HepG2 (cell line): ENCODE measurements around the gene SDC1. TPM values are rescaled to one million over a fixed set of nuclear protein-coding genes. Genes with fewer than 3 reads are reported as not detected.
A peak's percentile ranks its signal among the peaks of the same experiment; 100 is the strongest.

ENCODE experiments used
- CC2D1A ChIP-seq: sonication (generic); formaldehyde crosslinking; IDR thresholded peaks from 2 replicates; pipeline ENCODE4 v1.8.1; 2023; ENCODE audit warnings: mild to moderate bottlenecking, missing genetic modification reagents
- CEBPB ChIP-seq: IDR thresholded peaks from 2 replicates; pipeline ENCODE4 v1.6.1; 2011; ENCODE audit warnings: low read depth, low read length, improper control_type of control experiment, borderline replicate concordance
- ELF3 ChIP-seq: IDR thresholded peaks from 2 replicates; pipeline ENCODE4 v1.6.1; 2016; ENCODE audit warnings: missing genetic modification reagents, missing compliant biosample characterization
- MAFF ChIP-seq: IDR thresholded peaks from 2 replicates; pipeline ENCODE4 v1.6.1; 2011; ENCODE audit warnings: low read depth, low read length, improper control_type of control experiment
- MAFG ChIP-seq: sonication (generic); formaldehyde crosslinking; IDR thresholded peaks from 2 replicates; pipeline ENCODE4 v1.5.1; 2020; ENCODE audit warnings: mild to moderate bottlenecking, missing genetic modification reagents
- PPARG ChIP-seq: conservative IDR thresholded peaks from 2 replicates; pipeline ENCODE4 v1.6.1; 2016; ENCODE audit warnings: missing biosample characterization, missing genetic modification reagents
- SP1 ChIP-seq, 2 experiments: fragments of 450-650 bp in 1 of 2; sonication (generic) in 1 of 2; formaldehyde crosslinking in 1 of 2; IDR thresholded peaks; 2 replicates each; pipeline versions ENCODE4 v1.4.0 to v1.6.1; 2016 to 2020; ENCODE audit warnings: missing genetic modification reagents in 1 of 2
- SYNCRIP ChIP-seq: fragments of 200-400 bp; formaldehyde crosslinking; IDR thresholded peaks from 2 replicates; pipeline ENCODE4 v1.6.1; 2018; ENCODE audit warnings: mild to moderate bottlenecking, low read depth, low read length; ENCODE audit not compliant: insufficient read depth
- ZNF34 ChIP-seq: sonication (generic); formaldehyde crosslinking; IDR thresholded peaks from 2 replicates; pipeline ENCODE4 v1.4.0; 2020; ENCODE audit warnings: mild to moderate bottlenecking, missing genetic modification reagents, borderline replicate concordance
- ZNF383 ChIP-seq: sonication (generic); formaldehyde crosslinking; IDR thresholded peaks from 2 replicates; pipeline ENCODE4 v1.4.0; 2020; ENCODE audit warnings: missing genetic modification reagents, mild to moderate bottlenecking, borderline replicate concordance
- ZNF616 ChIP-seq: sonication (generic); formaldehyde crosslinking; IDR thresholded peaks from 2 replicates; pipeline ENCODE4 v1.5.0; 2020; ENCODE audit warnings: low read depth, mild to moderate bottlenecking, missing genetic modification reagents
- ZNF703 ChIP-seq: sonication (generic); formaldehyde crosslinking; IDR thresholded peaks from 2 replicates; pipeline ENCODE4 v1.5.1; 2020; ENCODE audit warnings: missing genetic modification reagents, mild to moderate bottlenecking, moderate library complexity, borderline replicate concordance
- ZNF792 ChIP-seq: IDR thresholded peaks from 2 replicates; pipeline ENCODE4 v1.6.1; 2016
- polyA plus RNA-seq, 8 experiments: library from polyadenylated mRNA; depleted of rRNA in 3 of 8; stranded (reverse) in 7 of 8; unstranded in 1 of 8; fragments of >200 nt; fragmentation: Illumina TruSeq in 4 of 8; extraction: Trizol in 4 of 8; gene quantifications; 2 replicates each; pipeline versions ENCODE4 v1.2.1 to v1.2.3, GENCODE V29; 2011 to 2016; ENCODE audit warnings: low read depth in 4 of 8, missing spikeins in 1 of 8, mixed read lengths in 1 of 8; ENCODE audit not compliant: insufficient read depth in 1 of 8
- total RNA-seq, 5 experiments: library from RNA; depleted of rRNA; stranded (reverse); fragments of >200 nt; fragmentation: Illumina TruSeq; extraction: Trizol; gene quantifications; 2 replicates each; pipeline ENCODE4 v1.2.3, GENCODE V29; 2016; ENCODE audit warnings: low read depth in 1 of 5
- TF ChIP-seq, protein P1 (sequence below): sonication (generic); formaldehyde crosslinking; IDR thresholded peaks from 2 replicates; pipeline ENCODE4 v1.5.0; 2020; ENCODE audit warnings: mild to moderate bottlenecking, low read depth, missing genetic modification reagents, borderline replicate concordance
- TF ChIP-seq, protein P2 (sequence below): sonication (generic); formaldehyde crosslinking; IDR thresholded peaks from 2 replicates; pipeline ENCODE4 v1.4.0; 2020; ENCODE audit warnings: missing genetic modification reagents, borderline replicate concordance
- TF ChIP-seq, protein P3 (sequence below): sonication (generic); formaldehyde crosslinking; IDR thresholded peaks from 2 replicates; pipeline ENCODE4 v1.5.1; 2020; ENCODE audit warnings: missing genetic modification reagents, mild to moderate bottlenecking, borderline replicate concordance
- TF ChIP-seq, protein P4 (sequence below): sonication (generic); formaldehyde crosslinking; IDR thresholded peaks from 2 replicates; pipeline ENCODE4 v1.4.0; 2020; ENCODE audit warnings: missing genetic modification reagents, mild to moderate bottlenecking, borderline replicate concordance
- TF ChIP-seq, protein P5 (sequence below): sonication (generic); formaldehyde crosslinking; IDR thresholded peaks from 2 replicates; pipeline ENCODE4 v1.4.0; 2020; ENCODE audit warnings: missing genetic modification reagents

Gene SDC1
- total and polyA plus RNA-seq, 2 of the 13 experiments (the other 11 are each of a cell fraction or from before 2014, with no cell fraction given): 108 to 119 TPM

DNA sequence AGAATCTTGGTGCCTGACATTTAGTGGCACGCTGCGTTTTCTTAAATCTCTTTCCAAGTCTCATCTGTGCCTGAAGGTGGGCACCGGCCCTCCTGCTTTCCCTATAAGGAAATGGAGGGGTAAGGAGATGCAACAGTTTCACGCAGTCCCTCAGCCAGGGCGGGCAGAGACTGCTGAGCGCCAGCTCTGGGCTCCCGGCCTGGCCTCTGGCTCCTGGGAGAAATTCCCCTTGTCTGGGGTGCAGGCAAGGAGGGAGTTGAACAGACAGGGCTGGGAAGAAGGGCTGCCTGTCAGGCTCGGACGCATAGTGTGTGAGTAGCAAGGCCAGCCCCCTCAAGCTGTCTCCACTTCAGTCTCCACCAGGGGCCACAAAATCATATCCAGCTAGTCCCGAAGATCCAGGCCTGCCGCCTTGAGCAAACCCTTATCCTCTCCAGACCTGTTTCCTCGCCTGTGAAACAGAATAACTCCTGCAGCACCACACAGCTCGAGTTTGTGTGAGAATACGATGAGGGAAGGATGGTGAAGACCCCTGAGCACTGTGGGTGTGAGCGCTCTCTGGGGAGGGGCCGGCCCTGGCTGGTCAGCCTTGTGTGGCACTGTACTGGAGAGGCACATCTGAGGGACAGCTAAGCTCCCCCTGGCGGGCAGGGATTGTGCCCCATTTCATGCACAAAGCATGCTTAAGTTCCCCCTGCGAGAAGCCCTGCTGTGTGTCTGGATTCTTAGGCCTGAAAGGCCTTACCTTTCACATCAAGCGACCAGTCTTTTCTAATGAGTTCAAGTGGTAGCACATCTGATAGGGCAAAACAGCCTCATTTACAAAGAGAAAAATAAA is 33.8 kb downstream of the SDC1 start (continued):
- TF ChIP-seq, protein P1, sequence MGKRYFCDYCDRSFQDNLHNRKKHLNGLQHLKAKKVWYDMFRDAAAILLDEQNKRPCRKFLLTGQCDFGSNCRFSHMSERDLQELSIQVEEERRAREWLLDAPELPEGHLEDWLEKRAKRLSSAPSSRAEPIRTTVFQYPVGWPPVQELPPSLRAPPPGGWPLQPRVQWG (CRISPR knock-in tag): no peak
- TF ChIP-seq, protein P2, sequence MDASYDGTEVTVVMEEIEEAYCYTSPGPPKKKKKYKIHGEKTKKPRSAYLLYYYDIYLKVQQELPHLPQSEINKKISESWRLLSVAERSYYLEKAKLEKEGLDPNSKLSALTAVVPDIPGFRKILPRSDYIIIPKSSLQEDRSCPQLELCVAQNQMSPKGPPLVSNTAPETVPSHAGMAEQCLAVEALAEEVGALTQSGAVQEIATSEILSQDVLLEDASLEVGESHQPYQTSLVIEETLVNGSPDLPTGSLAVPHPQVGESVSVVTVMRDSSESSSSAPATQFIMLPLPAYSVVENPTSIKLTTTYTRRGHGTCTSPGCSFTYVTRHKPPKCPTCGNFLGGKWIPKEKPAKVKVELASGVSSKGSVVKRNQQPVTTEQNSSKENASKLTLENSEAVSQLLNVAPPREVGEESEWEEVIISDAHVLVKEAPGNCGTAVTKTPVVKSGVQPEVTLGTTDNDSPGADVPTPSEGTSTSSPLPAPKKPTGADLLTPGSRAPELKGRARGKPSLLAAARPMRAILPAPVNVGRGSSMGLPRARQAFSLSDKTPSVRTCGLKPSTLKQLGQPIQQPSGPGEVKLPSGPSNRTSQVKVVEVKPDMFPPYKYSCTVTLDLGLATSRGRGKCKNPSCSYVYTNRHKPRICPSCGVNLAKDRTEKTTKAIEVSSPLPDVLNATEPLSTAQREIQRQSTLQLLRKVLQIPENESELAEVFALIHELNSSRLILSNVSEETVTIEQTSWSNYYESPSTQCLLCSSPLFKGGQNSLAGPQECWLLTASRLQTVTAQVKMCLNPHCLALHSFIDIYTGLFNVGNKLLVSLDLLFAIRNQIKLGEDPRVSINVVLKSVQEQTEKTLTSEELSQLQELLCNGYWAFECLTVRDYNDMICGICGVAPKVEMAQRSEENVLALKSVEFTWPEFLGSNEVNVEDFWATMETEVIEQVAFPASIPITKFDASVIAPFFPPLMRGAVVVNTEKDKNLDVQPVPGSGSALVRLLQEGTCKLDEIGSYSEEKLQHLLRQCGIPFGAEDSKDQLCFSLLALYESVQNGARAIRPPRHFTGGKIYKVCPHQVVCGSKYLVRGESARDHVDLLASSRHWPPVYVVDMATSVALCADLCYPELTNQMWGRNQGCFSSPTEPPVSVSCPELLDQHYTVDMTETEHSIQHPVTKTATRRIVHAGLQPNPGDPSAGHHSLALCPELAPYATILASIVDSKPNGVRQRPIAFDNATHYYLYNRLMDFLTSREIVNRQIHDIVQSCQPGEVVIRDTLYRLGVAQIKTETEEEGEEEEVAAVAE (CRISPR knock-in tag): no peak
- TF ChIP-seq ZNF703 (CRISPR knock-in tag): no peak
- no peak for TF ChIP-seq ZNF383 (CRISPR knock-in tag)
- no peak for TF ChIP-seq SYNCRIP
- no peak for TF ChIP-seq CC2D1A (CRISPR knock-in tag)
- no peak for TF ChIP-seq ZNF616 (CRISPR knock-in tag)
- no peak for TF ChIP-seq ZNF34 (CRISPR knock-in tag)
- TF ChIP-seq SP1 (IDR thresholded peaks at IDR 0.05): no peak
- no peak for TF ChIP-seq SP1 (CRISPR knock-in tag; IDR thresholded peaks at IDR 0.05)
- TF ChIP-seq, protein P3, sequence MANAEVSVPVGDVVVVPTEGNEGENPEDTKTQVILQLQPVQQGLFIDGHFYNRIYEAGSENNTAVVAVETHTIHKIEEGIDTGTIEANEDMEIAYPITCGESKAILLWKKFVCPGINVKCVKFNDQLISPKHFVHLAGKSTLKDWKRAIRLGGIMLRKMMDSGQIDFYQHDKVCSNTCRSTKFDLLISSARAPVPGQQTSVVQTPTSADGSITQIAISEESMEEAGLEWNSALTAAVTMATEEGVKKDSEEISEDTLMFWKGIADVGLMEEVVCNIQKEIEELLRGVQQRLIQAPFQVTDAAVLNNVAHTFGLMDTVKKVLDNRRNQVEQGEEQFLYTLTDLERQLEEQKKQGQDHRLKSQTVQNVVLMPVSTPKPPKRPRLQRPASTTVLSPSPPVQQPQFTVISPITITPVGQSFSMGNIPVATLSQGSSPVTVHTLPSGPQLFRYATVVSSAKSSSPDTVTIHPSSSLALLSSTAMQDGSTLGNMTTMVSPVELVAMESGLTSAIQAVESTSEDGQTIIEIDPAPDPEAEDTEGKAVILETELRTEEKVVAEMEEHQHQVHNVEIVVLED: no peak
- TF ChIP-seq ELF3 (CRISPR knock-in tag): no peak
- no peak for TF ChIP-seq MAFG
- no peak for TF ChIP-seq CEBPB
- no peak for TF ChIP-seq ZNF792
- no peak for TF ChIP-seq MAFF
- no peak for TF ChIP-seq PPARG
- TF ChIP-seq, protein P4, sequence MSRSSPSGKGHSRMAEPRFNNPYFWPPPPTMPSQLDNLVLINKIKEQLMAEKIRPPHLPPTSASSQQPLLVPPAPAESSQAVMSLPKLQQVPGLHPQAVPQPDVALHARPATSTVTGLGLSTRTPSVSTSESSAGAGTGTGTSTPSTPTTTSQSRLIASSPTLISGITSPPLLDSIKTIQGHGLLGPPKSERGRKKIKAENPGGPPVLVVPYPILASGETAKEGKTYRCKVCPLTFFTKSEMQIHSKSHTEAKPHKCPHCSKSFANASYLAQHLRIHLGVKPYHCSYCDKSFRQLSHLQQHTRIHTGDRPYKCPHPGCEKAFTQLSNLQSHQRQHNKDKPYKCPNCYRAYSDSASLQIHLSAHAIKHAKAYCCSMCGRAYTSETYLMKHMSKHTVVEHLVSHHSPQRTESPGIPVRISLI (CRISPR knock-in tag): peak; percentile 42; the same call in 1 of the 2 replicates
- TF ChIP-seq, protein P5, sequence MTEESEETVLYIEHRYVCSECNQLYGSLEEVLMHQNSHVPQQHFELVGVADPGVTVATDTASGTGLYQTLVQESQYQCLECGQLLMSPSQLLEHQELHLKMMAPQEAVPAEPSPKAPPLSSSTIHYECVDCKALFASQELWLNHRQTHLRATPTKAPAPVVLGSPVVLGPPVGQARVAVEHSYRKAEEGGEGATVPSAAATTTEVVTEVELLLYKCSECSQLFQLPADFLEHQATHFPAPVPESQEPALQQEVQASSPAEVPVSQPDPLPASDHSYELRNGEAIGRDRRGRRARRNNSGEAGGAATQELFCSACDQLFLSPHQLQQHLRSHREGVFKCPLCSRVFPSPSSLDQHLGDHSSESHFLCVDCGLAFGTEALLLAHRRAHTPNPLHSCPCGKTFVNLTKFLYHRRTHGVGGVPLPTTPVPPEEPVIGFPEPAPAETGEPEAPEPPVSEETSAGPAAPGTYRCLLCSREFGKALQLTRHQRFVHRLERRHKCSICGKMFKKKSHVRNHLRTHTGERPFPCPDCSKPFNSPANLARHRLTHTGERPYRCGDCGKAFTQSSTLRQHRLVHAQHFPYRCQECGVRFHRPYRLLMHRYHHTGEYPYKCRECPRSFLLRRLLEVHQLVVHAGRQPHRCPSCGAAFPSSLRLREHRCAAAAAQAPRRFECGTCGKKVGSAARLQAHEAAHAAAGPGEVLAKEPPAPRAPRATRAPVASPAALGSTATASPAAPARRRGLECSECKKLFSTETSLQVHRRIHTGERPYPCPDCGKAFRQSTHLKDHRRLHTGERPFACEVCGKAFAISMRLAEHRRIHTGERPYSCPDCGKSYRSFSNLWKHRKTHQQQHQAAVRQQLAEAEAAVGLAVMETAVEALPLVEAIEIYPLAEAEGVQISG: no peak
